GM19455 (cell line): ENCODE measurements around the gene LEUTX.

Experiments used
- ATAC-seq: cut with Tn5 transposase; IDR thresholded peaks from one replicate; pipeline ENCODE4 v1.9.1; 2021; ENCODE audit not compliant: unreplicated experiment

Gene LEUTX

DNA sequence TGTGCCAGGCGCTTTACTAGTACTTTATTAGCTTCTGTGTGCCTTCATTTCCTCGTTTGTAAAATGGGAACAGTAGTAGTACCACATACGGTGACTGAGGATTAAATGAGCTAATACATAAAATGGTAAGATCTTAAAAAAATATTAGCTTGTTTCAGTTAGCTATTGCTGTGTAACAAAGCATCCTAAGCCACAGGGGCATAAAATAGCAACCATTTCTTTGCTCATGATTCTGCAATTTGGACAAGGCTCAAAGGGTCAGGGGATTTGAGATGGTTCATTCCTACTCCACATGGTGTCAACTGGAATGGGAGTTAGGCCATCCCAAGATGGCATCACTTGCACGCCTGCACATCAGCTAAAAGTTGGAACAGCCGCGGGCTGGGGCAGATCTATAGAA, 42.0 kb downstream of the LEUTX start:
- no peak for ATAC-seq

DNA sequence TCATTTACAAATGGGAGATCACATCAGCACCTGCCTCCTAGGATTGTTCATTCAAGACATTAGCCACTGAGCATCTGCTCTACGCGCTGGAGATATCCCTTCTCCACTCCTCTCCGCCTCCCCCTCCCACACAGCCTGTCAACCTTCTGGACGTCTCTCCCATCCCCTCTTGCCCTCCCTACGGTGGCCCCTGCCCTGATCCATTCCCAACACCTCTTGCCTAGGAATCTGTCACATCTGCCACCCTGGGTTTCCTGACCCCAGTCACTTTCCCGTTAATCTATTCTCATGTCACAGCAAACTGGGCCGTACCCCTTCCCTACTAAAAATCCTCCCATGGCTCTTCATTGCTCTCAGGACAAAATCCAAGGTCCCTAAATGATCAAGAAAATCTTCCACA, 45.0 kb downstream of the LEUTX start:
- no peak for ATAC-seq

DNA sequence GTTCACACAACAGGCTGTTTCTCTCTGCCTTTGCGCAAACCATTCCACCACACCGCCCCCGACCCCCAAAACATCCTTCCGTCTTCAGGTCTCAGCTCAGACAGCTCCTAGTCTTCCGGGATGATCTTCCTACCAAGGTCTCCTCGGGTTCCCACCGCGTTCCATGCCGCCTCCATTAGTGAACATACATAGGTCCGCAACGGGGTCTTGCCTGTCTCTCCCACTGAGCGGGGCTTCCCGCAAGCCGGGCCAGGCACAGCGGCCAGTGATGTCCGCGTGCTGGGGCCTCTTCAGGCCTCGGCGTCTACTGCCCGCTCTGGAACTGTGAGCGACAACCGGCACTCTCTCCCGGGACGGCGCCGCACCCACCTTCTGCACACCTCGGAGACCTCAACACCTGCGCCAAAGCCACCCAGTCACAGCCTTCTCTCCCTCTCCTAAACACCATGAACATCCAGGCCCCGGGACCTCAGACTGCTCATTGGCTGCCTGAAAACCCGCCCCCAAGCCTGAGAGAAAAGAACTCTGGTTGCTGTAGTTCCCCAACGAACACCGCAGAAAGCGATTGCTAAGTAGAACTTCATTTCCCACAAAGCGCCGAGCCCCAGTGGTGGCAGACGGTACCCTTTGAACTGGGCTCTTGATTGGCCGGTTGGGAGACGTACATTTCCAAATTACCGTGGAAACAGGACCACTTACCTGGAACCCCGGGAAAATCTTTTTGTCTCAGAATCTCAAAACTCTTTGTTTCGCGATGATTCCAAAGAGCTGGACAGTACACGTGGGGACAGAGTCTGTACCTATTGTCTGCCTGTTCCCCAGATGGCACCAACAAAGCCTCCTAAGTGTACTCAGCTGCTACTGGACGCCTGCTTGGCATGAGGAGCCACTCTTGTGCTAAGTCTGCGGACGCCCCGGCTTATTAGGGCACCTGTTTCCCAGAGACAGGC, 45.8 kb downstream of the LEUTX start:
- ATAC-seq, result peak; percentile 81

DNA sequence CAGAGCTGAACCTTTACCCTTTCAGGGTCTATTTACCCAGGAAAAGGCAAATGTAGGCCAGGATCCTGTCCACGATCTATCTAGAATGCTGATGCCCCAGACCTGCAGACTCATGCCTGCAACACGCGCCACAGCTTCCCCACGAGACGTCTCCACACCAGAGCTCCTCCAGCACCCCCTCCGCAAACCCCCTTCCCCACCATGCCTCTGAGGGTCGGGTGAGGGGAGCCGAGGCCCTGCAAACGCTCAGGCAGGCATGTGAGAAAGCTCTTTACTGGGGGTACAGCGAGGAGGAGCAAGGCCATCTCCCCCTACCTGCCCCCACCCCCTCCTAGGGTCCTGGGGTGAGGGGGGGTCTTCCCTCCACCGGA, 46.4 kb downstream of the LEUTX start:
- no peak for ATAC-seq

DNA sequence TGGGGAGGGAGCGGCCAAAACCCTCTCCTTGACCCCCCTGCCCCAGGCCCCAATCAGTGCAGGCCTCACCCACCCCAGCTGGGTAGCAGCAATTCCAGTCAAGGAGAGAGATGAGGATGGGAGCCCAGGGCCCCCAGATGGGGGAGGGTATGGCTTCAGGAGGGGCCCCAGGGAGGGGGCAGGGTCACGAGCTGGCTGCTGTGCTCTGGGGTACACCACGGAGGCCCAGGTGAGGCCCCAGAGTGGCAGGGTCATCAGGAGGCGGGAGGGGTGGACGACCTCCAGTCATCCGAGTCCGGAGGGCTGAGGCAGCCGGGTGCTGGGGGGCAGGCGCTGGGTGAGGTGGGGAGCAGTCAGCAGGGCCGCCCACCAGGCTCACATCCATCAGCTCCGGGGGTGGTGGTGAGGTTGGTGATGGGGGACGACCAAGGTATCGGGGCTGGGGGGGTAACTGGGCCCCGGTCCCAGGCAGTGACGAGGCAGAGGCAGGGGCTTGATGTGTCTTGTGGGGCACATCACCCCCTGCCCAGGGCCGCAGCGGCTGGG, 47.0 kb downstream of the LEUTX start:
- no peak for ATAC-seq

DNA sequence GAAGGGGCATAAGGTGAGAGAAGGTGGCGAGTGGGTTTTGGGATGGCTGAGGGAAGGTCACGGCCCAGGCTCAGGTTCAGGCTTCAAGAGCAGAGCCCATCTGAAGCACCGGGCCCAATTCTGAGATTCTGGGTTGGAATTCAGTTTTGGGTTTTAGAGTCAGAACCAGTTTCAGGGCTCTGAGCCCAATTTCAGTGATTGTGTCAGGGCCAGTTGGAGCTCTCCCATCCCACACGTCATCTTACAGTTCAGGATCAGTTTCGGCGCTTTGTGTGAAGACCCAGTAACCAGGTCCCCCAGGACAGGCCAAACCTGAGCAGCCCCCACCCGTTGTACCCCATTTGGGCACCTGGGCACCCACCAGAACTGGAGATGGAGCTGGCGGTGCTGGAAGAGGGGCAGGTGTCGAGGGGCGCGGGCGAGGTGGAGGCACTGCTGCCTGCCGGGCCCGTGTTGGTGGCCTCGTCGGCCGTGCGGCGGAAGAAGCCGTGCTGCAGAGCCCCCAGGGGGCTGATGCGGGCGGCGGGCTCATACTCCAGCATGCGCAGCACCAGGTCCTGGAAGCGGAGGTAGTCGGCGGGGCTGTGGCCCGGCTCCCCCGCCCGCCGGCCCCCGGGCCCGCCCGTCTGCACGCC, 47.8 kb downstream of the LEUTX start:
- no peak for ATAC-seq

DNA sequence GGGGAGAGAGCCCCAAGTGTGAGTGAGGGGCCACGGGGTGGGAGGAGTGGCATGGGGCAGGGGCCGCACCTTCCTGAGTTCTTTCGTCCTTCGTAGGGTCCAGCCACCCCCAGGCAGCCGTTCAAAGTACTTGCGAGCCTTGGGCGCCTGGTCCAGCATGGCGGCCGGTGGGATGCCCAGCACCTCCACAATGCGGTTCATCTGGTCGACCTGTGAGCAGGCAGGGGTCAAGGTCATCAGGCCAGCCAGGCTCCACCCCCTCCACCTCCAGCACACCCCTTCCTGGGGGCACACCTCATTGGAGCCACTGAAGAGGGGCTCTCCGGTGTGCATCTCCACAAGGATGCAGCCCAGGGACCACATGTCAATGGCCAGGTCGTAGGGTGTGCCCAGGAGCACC, 48.6 kb downstream of the LEUTX start:
- ATAC-seq, result no peak

DNA sequence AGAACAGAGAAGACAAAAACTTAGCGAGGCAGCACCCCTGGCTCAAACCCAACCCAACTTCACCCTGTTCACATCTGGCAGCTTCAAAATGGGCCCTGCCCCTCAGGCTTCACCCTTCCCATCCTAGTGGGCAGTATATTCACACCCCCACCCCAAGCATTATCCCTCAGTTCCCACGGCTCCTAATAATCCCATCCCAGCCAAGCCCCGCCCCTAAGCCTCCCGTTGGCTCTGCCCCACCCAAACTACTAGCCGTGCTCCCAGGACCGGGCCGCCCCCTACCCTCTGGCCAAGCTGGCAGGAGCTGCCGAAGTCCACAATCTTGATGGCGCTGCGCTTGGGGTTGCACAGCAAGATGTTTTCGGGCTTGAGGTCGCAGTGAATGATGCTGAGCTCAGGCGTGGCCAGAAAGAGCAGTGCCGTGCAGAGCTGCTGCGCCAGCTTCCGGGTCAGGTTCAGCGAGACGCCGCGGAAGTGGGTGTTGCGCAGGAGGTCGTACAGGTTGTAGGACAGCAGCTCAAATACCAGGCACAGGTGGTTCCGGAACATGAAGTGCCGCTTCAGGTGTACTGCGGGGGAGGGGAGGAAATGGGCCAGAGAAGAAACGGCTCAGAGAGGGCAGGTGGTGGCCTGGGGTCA, 49.5 kb downstream of the LEUTX start:
- no peak for ATAC-seq

DNA sequence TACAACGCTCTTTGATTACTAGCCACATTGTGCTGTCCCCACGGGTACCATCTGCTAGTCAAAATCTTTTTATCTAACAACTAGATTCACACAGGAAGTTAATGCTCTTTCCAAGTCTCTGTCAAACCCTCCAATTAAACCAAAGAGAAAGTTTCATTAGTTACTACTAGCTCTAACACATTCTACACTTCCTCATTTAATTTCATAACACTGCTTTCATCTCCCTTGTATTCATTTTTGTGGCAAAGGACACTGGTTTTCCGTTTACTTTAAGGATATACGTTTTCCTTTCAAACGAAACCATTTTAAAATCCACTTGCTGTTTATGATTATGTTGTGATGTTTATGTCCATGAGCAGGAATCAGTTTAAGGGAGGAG, 50.0 kb downstream of the LEUTX start:
- ATAC-seq, result no peak

DNA sequence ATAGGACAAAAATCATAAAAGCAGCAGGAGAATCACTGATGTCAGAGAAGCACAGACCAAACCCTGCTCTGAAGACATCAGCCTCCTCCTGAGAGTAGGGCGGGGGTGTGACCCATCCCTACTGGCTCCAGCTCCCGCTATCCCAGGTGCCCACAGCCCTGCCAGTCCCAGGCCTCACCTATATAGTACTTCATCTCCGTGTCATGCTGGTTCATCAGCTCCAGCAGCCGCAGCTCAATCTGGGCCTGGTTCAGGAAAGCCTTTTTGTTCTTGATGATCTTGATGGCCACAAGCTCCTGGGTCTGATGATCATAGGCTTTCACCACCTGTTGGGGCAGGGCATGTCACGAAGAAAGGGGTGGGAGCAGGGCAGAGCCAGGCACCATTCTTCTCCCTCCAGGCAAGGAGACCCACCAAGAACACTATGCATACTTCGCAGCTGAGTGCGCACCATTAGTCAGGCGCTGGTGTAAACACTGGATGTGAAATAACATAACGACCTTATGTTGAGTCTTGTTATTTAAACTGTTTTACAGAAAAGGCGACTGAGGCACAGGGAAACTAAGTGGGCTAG, 51.1 kb downstream of the LEUTX start:
- no peak for ATAC-seq

DNA sequence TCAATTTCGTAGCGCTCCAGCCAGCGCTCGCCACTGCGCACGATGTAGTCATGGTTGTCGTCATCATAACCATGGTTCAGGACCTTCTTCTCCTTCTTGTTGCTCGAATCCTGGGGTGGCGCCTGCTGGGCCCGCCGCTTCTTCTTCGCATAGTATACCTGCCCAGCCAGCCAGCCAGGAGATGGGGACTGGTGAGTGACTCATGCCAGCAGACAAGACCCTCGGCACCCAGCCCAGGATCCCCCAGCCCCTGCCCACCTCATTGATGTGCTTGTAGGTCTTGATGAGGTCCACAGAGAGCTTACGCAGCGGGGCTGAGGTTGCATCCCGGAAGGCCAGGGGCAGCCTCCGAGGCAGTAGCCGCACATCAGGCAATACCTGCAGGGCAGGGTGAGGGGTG, 51.8 kb downstream of the LEUTX start:
- no peak for ATAC-seq

DNA sequence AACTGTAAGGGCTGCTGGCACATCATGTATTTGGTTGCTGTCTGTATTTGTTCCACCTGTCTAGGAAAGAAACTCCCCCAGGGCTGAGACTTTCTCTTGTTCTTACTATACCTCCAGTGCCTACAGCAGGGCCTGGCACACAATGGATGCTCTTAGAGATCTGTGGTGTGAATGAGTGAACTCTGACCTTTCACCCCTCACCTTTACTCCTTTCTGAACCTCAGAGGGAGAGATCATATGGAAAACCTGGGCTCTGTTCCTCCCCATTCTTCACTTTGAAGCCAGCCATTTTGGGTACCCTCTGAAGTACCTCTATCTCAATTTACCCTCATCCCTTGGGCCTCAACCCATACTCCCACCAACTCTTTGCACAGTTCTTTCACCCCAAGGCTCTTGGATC, 52.2 kb downstream of the LEUTX start:
- ATAC-seq, result no peak

DNA sequence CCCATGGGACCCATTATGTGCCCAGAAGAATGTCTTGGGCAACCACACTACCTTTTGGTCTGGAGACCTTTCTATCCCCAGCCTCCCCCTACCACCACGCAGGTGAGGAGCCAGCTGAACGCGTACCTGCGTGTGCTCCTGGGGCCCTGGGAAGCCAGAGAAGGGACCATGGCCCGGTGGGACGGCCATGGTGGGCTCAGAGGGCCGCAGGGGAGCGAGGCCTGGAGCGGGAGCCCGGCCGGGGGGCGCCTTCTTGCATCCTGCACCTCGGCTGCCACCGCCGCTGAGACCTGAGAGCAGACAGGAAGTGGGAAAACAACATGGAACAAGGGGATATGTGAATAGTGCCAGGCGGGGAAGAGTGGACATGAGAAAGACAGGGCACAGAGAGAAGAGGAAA, 53.0 kb downstream of the LEUTX start:
- ATAC-seq, result no peak

DNA sequence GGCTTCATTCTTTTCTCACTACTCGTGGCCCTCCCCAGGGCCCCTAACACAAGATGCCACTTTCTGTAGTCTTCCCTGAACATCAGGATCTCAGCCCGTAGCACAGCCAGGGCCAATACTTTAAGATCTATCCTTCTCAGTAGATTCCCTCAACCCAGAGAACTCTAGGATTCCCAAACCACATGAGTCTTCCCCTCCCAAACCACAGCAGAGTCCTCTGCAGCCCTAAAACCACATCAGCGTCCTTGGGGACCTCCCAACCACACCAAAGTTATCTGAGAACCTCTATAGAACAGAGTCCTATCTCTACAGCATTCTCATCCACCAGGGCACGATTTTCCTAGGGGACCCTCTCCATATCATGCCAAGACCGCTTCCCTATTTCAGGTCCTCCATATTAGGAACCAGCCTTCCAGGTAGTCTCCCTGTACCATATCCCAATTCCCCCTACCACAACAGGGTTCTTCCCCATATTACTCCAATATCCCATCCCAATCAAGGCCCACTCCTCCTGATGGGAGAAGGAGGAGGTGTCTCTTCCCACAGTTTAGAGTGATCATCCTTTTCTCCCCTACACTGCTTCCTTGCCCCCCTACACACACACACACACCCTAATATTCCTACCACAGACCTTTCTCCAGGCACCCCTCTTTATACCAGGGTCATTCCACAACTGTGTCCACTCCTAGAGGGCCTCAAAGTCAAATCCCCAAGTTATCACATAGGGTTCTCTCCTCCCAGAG, 53.9 kb downstream of the LEUTX start:
- ATAC-seq, result no peak

DNA sequence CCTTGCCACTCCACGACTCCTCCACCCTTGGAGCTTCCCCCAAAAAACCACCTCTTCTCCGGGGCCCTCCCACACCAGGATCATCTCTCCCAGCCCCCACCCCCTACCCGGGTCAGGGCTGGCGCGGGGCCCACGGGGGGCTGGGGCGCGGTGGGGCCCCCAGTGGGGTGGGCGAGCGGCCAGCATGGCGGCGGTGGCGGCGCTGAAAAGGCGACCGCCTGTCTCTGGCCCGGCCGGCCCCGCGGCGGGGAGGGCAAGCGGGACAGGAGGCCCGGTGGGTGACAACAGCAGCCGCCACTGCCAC, 54.5 kb downstream of the LEUTX start:
- no peak for ATAC-seq

DNA sequence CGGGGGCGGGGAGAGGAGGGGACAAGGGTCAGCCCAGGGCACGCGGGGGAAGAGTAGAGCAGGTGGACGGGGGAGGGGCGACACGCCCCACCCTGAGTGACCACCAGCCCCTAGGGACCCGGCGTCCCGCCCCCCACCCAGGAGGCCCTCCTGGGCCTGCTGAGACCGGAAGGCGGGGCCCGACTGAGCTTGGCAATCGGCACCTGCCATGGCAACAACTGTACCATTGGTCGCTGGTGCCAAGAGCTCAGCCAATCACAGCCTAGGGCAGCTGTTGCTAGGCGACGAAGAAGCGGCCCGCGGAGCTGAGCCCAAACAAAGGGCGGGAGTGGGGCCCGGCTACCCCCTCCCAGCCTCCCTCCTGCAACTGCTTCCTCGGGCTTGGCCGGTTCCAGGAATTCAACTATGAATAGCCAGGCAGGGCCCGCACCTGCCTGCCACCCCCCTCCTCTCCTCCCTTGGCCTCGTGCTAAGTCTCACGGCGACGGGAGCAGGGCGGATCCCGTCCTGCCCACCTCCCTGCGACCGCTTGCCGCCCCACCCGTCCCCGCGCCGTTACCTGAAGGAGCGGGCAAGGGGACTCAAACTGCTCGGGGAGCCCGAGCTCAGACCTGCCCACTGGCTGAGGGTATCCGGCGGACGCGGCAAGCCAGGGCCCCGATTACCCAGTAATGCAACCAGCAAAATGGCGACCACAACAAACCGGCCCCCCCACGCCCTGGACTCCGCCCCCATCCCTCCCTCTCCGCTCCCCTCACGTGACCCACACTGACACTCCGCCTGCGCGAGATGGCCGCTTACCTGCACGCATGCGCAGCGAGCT, 55.0 kb downstream of the LEUTX start, which contains the start of gene DYRK1B:
Gene DYRK1B, minus strand, starts transcription at position 699 of the 823 bp plus-strand sequence. CDS start 2,295 bp downstream, outside the sequence.
- peak; percentile 83 for ATAC-seq

DNA sequence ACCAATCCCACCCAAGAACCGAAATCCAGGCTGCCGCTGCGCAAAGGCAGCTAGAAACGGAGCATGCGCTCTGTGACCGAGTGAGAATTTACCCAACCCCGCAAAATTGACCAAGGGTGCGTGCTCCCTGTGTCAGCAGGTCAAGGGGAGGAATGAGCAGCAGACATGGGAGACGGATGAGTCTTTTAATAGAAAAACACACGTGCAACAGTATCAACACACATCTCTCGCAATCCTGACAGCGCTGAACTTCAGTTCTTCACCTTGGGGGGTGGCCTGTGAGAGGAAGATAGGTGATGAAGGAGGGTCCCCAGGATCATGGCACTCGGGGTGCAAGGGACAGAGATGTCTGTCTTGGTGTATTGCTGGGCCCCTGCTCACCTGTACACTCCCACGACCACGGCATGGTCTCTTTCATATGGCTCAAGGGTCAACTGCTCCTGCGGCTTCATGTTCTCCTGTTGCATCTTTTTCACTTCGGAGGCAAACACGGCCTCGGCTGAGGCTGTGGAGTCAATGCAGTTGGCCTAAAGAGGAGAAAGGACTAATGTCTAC, 55.7 kb downstream of the LEUTX start:
- ATAC-seq, result no peak
